Skeletal muscle satellite cell (primary cell): Measurements from ENCODE around the gene LAMA2.

Experiments
- H3K27me3 ChIP-seq: 2 replicates; pipeline ENCODE4 v1.7.0; 2013; ENCODE audit warnings: low read length; ENCODE audit not compliant: control insufficient read depth, insufficient read depth
- H3K36me3 ChIP-seq: 2 replicates; pipeline ENCODE4 v1.7.0; 2013; ENCODE audit warnings: mild to moderate bottlenecking, control low read depth, low read length; ENCODE audit not compliant: insufficient read depth
- H3K4me1 ChIP-seq: 2 replicates; pipeline ENCODE4 v1.7.0; 2013; ENCODE audit warnings: low read length; ENCODE audit not compliant: control insufficient read depth, insufficient read depth
- H3K4me2 ChIP-seq: 2 replicates; pipeline ENCODE4 v1.7.0; 2013; ENCODE audit warnings: mild to moderate bottlenecking, low read length
- H3K4me3 ChIP-seq: 2 replicates; pipeline ENCODE4 v1.7.0; 2013; ENCODE audit warnings: low read length
- H3K9ac ChIP-seq: 2 replicates; pipeline ENCODE4 v1.7.0; 2013; ENCODE audit warnings: mild to moderate bottlenecking, low read depth, low read length, moderate library complexity
- H3K9me3 ChIP-seq: replicated peaks from 2 replicates; pipeline ENCODE4 v1.7.0; 2013; ENCODE audit warnings: mild to moderate bottlenecking, control low read depth, low read length

LAMA2 gene

GRCh38 chr6:129472239-129472638, 589.3 kb downstream of the LAMA2 start:
- no peaks in the 10 kb centered on the region for H3K27me3 ChIP-seq
- no peak overlapping the region for H3K4me3 ChIP-seq
- no peaks in the 10 kb centered on the region for H3K9me3 ChIP-seq
- H3K36me3 ChIP-seq: peaks cover 6% of the 10 kb centered on the region
- H3K4me1 ChIP-seq: no peaks in the 10 kb centered on the region
- H3K9ac ChIP-seq: no peak overlapping the region
- no peak overlapping the region for H3K4me2 ChIP-seq

DNA sequence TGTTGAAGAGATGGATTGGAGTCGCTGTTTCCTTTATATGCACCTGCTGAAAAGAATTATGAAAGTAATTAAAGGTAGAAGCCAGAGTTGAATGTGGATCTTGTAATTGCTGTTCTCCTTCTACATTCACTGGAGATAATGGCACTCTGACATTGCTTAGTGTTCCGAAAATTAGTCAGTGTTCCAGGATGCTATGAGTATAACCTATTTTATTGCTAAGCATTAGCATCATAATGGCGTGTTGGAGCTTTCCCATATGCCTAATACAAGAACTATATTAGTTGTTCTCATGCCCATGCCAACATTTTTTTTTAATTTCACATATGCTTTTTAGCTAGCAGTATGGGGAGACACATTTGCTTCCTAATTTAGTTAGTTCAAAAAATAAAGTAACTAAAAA, 590.6 kb downstream of the LAMA2 start:
- H3K36me3 ChIP-seq: peaks cover 6% of the 10 kb centered on the region
- H3K4me2 ChIP-seq: no peak overlapping the region
- H3K9ac ChIP-seq: no peak overlapping the region
- H3K27me3 ChIP-seq: no peaks in the 10 kb centered on the region
- no peak overlapping the region for H3K4me3 ChIP-seq
- no peaks in the 10 kb centered on the region for H3K9me3 ChIP-seq
- no peaks in the 10 kb centered on the region for H3K4me1 ChIP-seq

DNA sequence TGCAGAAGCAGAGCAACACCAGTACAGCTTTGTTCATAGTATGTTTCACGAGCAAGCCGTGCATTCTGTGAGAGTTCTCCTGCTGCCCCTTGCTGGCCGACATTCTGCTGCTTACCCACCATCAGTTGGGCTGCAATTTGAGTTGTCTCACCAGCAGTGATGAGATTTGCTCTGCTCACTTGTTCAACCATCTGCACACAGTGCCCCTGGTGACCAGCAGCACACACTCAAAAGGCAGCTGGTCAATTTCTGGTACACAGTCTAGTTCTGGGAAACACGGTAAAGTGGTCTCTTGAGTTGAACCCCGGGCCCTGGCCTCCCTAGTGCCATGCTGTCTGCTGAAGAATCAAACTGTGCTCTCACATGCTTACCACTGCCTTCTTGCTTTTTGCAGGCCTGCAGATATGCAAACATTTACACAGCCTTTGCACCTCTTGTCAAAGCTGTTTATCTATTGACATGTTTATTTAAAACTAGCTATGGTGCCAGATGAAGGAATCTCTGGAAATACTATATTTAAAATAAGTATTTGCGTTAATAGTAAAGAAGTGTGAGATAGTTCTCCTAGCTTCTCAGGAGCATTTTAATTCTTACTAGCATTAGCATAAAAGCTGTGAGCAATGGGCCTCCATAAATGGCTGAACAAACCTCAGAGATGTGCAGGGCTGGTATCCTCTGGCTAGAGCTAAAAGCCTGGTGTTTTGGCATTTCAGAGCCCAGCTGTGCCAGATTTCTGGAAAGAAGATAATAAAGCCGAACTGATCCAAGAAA, 592.7 kb downstream of the LAMA2 start:
- H3K4me1 ChIP-seq: no peaks in the 10 kb centered on the region
- no peak overlapping the region for H3K4me2 ChIP-seq
- peaks cover 12% of the 10 kb centered on the region for H3K36me3 ChIP-seq
- no peak overlapping the region for H3K4me3 ChIP-seq
- H3K27me3 ChIP-seq: no peaks in the 10 kb centered on the region
- H3K9me3 ChIP-seq: no peaks in the 10 kb centered on the region
- H3K9ac ChIP-seq: no peak overlapping the region

- Histone ChIP-seq H3K4me3 (no peak overlapping the region), H3K36me3 (peaks cover 13% of the 10 kb centered on the region), H3K9ac (no peak overlapping the region), H3K9me3 (no peaks in the 10 kb centered on the region), H3K4me1 (no peaks in the 10 kb centered on the region), H3K27me3 (no peaks in the 10 kb centered on the region), H3K4me2 (no peak overlapping the region)
Measured at GRCh38 chr6:129476248-129476564, 593.3 kb downstream of the LAMA2 start.

DNA sequence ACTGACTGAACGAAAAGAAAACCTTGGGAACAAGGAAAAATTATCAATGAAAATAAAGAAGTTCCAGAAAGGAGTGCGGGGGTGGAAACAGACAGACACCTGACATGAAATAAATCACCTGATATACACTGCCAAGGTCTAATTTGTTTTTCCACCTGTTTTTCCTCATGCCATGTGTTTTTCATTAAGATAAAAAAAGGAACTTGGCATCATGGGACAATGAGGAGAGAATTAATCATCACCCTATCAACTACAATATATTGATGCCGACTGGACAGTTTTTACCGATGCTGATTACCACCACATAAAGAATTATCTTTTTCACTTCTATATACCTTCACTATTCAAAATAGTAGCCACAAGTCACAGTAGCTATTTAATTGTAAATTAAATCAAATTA, 593.9 kb downstream of the LAMA2 start:
- H3K9ac ChIP-seq: no peak overlapping the region
- no peaks in the 10 kb centered on the region for H3K9me3 ChIP-seq
- no peaks in the 10 kb centered on the region for H3K27me3 ChIP-seq
- peaks cover 19% of the 10 kb centered on the region for H3K36me3 ChIP-seq
- no peaks in the 10 kb centered on the region for H3K4me1 ChIP-seq
- no peak overlapping the region for H3K4me3 ChIP-seq
- no peak overlapping the region for H3K4me2 ChIP-seq

DNA sequence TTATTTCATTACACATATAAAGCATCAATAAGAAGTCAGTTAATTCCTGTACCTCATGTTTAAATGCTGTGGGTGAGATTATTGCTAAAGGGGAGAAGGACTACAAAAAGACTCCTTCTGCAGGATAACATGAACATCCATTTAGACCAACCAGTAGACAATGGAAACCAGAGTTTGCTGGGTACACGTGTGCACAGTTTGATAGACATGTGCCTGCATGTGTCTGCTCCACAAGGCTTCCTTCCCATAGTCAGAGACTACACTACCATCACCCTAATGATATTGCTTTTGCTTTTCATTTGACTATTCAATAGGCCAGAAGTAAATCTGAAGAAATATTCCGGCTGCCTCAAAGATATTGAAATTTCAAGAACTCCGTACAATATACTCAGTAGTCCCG, 595.4 kb downstream of the LAMA2 start:
- Histone ChIP-seq H3K9me3 (no peaks in the 10 kb centered on the region), H3K27me3 (no peaks in the 10 kb centered on the region), H3K4me2 (no peak overlapping the region), H3K4me1 (no peaks in the 10 kb centered on the region), H3K9ac (no peak overlapping the region), H3K36me3 (peaks cover 20% of the 10 kb centered on the region), H3K4me3 (no peak overlapping the region)

GRCh38 chr6:129481706-129482105, 598.8 kb downstream of the LAMA2 start:
- H3K36me3 ChIP-seq: peaks cover 30% of the 10 kb centered on the region
- no peaks in the 10 kb centered on the region for H3K9me3 ChIP-seq
- H3K9ac ChIP-seq: no peak overlapping the region
- H3K4me2 ChIP-seq: no peak overlapping the region
- H3K4me1 ChIP-seq: no peaks in the 10 kb centered on the region
- H3K4me3 ChIP-seq: no peak overlapping the region
- H3K27me3 ChIP-seq: no peaks in the 10 kb centered on the region

- no peak overlapping the region for H3K4me2 ChIP-seq
- no peaks in the 10 kb centered on the region for H3K9me3 ChIP-seq
- no peak overlapping the region for H3K4me3 ChIP-seq
- H3K36me3 ChIP-seq: peaks cover 24% of the 10 kb centered on the region
- peaks cover 21% of the 10 kb centered on the region for H3K4me1 ChIP-seq
- H3K27me3 ChIP-seq: no peaks in the 10 kb centered on the region
- H3K9ac ChIP-seq: no peak overlapping the region
Measured at GRCh38 chr6:129485746-129486145, 602.8 kb downstream of the LAMA2 start.

GRCh38 chr6:129486327-129486726, 603.4 kb downstream of the LAMA2 start:
- H3K9ac ChIP-seq: no peak overlapping the region

DNA sequence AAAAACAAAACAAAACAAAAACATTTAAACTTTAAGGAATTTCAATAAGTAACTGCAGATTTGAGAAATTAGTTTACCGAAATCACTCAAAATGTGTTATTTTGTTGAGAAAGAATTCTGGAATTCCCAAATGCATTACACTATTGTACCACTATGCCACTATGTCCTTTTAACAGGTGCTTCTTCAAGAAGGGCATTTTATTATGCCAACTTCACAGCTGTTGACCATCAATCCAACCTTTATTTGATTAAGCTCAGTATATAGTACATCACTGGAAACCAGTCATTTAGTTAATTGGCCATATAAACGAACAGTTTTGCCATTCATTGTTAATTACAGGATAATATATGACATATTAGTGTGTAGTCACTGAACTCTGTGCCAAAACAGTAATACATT, 605.4 kb downstream of the LAMA2 start:
- Histone ChIP-seq H3K4me3 (no peak overlapping the region), H3K4me1 (peaks cover 43% of the 10 kb centered on the region)

More at GRCh38 chr6:129486327-129486726, 603.4 kb downstream of the LAMA2 start:
- H3K27me3 ChIP-seq: no peaks in the 10 kb centered on the region
- H3K4me2 ChIP-seq: no peak overlapping the region
- peaks cover 21% of the 10 kb centered on the region for H3K36me3 ChIP-seq
- H3K4me1 ChIP-seq: peaks cover 25% of the 10 kb centered on the region
- H3K9me3 ChIP-seq: no peaks in the 10 kb centered on the region
- no peak overlapping the region for H3K4me3 ChIP-seq

GRCh38 chr6:129489215-129489765, 606.4 kb downstream of the LAMA2 start:
- H3K4me3 ChIP-seq: peak overlapping the region; percentile 17
- peak overlapping the region; percentile 92 for H3K9ac ChIP-seq
- peaks cover 53% of the 10 kb centered on the region for H3K4me1 ChIP-seq
- no peaks in the 10 kb centered on the region for H3K9me3 ChIP-seq
- peaks cover 9% of the 10 kb centered on the region for H3K36me3 ChIP-seq
- no peaks in the 10 kb centered on the region for H3K27me3 ChIP-seq
- peak overlapping the region; percentile 18 for H3K4me2 ChIP-seq

More for the DNA sequence above, 605.4 kb downstream of the LAMA2 start:
- Histone ChIP-seq H3K4me2 (no peak overlapping the region), H3K9me3 (no peaks in the 10 kb centered on the region), H3K9ac (no peak overlapping the region), H3K36me3 (peaks cover 13% of the 10 kb centered on the region), H3K27me3 (no peaks in the 10 kb centered on the region)
